NCI-H146 treated with DMSO at 0.1 percent for 48 hours (cell line): Measurements from ENCODE around the gene THSD7B.
"Not testable (repeated sequence)": the region's sequence is repeated elsewhere in the genome, so short reads cannot be mapped to it uniquely, and the experiment has no call there.

ENCODE experiments used
- DNase-seq: peaks from one replicate; lab custom pipeline; 2025; ENCODE audit not compliant: unreplicated experiment; lab: John Stamatoyannopoulos, UW

Gene THSD7B

DNA sequence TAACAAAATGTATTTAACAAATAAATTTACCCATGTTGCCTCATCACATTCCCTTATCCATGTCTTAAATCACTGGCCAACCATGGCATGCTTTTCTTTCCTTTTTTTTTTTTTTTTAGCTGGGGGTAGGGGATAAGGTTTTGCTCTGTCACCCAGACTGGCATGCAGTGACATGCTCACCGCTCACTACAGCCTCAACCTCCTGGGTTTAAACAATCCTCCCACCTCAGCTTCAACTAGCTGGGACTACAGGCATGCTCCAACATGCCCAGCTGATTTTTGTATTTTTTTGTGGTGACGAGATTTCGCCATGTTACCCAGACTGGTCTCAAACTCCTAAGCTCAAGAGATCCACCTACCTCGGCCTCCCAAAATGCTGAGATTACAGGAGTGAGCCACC lies 266.4 kb downstream of the THSD7B start:
- no peak for DNase-seq

DNA sequence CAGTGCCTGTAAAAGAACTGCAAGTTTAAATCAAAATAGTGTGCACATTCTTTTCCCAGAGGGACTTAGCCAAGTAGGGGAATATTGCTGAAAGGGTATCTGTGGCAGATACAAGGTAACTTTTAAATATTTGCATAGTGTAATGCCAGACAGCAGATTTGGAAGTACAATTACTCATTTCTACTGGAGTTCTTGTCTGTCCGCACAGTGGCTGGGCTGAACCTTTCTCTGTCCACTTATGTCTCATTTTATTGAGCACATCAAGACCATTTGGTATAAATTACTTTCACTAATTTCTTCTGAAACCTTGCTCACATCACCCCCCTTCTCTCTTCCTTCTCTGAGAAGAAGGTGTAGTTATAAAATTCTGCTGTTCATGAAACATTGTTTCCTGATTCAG lies 271.3 kb downstream of the THSD7B start:
- no peak for DNase-seq

DNA sequence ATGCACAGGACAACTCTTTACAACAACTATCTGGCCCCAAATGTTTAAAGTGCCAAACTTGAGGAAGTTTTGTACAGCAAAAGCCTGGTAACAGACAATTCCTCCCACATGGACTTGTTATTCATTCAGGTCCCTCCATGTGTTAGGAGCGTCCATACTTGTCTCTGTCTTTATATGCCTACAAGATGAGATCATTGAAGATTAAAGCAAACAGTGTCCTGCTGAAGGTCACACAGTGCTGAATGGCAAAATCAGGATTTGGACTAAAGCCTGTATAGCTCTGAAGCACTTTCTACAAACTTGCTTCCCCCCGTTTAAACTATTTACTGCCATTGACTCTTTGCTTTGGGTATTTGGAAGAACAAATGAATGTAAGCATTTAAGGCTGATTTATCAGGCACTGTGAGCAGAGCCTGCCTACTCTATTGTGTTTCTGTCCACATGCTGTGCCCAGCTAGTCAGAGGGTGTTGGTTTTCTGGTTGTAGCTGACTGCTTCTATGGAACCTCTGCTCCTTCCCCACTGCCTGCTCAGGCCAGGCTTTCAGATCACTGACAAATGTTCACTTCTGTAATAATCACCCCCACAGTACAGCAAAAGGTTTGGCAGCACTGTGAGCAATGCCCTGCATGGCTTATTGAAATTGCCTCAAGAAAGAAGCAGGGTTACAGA lies 274.3 kb downstream of the THSD7B start:
- DNase-seq: no peak

DNA sequence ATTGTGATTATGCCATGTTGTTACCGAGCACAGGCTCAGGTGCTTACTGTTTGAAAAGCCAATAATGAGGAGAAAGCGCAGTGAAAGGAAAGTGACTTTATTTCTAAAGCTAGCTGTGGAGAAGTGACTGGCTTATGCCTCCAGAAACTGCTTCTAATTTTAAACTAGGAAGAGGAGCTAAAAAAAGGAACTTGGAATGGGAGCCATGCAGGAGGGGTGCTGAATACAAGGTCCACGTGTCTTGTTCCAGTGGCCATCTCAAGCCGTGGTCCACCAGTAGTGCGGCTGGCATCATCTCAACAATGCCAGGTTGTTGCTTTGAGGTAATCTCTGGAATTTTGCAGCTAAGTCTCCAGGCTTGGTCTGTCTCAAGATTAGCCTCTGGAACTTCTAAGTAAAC lies 282.0 kb downstream of the THSD7B start:
- no peak for DNase-seq

DNA sequence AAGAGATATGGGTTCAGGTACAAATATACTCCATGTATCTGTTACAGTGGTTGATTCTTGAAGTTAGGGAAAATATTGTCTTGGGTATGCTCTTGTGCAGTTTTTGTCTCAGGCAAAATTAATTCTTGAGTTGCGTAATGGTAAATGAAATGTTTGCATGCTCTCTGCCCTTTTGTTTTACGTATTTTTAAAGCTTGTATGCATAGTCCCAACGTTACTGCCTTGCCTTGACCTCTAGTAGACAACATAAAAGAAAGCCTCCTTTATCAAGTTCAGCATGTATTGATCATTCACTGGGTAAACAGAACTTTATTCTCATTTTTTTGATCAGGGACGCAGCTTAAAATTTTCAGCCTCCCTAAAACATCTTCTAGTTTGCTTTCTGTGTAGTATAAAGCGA lies 283.1 kb downstream of the THSD7B start:
- no peak for DNase-seq

DNA sequence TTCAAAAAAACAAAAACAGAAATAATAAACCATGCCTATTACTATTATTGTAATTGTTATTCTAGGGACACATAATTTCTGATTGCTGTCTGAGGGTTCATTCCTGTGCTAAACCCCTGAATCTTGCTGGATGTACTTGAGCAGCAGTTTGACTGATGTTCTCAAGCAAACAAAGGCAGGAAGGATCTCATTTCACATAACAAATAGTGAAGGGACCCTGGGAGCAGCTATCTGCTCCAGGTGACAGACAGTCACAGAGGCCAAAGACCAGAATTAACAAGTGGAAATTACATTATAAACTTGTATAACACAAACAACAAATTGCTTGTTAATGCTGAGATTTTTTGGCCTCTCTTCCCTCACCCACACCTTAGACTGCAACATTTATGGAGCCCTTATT lies 284.2 kb downstream of the THSD7B start:
- DNase-seq: no peak

DNA sequence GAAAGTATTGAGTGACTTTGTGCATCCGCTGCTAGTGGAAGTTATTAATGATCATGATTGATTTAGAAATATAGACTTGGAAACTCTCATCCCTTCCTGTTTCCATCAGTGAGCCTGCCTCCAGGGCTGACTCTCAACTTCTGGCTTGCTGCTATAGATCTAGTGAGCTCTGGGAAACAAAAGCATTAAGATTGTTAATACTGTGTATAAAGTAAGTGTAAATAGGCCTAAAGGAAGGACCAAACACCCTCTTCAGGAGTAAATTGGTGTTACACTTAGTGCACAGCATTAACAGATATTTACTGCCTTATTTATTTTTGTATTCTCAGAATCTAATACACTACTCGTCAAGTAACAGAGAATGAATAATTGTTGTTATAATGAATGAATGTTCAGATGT lies 285.6 kb downstream of the THSD7B start:
- DNase-seq: no peak

DNA sequence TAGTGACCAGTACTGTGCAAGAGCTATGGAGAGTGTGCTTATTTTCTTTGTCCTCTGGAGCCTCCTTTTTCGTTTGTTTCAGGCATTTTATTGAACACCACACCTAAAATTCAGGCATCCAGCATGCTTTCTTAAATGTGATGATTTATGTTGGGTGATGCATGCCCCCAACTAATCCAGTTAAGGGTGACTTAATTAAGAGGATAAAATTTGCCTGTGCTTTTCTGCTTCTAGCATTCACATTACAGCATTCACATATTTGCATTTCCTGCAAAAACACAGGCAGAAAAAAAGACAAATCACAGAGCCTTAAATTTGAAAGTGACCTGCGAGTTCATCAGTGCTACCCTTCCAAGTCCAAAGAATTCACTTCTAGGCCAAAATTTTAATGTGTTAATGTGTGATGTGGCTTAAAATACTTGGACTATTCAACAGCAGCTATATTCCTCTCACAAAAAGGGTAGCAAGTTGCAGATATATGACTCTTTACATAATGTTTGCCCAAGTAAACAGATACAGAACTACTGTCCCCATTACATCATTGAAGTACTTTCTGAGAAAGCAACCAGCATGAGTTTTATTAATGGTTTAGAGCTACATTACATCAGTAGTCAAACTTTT lies 286.5 kb downstream of the THSD7B start:
- no peak for DNase-seq

DNA sequence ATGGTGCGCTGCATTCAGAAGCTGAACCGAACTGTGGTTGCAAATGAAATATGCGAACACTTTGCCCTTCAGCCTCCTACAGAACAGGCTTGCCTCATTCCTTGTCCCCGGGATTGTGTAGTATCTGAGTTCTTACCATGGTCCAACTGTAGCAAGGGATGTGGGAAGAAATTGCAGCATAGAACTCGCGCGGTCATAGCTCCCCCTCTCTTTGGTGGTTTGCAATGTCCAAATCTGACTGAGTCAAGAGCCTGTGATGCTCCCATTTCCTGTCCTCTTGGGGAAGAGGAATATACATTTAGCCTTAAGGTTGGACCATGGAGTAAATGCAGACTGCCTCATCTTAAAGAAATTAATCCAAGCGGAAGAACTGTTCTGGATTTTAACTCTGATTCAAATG lies 291.4 kb downstream of the THSD7B start:
- DNase-seq: no peak

DNA sequence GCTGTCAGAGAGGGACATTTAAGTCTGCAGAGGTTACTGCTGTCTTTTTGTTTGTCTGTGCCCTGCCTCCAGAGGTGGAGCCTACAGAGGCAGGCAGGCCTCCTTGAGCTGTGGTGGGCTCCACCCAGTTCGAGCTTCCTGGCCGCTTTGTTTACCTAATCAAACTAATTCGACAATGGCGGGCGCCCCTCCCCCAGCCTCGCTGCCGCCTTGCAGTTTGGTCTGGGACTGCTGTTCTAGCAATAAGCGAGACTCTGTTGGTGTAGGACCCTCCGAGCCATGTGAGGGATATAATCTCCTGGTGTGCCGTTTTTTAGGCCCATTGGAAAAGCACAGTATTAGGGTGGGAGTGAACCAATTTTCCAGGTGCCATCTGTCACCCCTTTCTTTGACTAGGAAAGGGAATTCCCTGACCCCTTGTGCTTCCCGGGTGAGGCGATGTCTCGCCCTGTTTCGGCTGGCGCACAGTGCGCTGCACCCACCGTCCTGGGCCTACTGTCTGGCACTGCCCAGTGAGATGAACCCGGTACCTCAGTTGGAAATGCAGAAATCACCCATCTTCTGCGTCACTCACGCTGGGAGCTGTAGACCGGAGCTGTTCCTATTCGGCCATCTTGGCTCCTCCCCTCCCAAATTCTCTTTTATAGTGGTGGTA lies 310.9 kb downstream of the THSD7B start:
- DNase-seq: not testable (repeated sequence)

DNA sequence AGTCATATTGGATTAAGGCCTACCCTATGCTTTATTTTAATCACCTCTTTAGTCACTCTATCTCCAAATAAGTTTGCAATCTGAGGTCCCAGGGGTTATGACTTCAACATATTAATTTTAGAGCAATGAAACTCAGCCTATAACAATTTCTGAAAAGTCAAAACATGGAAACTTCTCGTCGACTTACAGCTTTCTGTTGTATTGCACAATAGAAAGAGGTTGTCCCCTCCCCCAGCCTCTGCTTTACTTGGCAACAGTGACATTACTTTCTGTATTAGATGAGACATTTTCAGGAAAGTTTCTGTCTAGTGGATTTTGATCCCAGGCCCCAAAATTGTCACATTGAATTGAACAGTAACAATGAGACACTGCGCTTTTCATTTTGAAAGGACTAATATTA lies 326.4 kb downstream of the THSD7B start:
- no peak for DNase-seq

DNA sequence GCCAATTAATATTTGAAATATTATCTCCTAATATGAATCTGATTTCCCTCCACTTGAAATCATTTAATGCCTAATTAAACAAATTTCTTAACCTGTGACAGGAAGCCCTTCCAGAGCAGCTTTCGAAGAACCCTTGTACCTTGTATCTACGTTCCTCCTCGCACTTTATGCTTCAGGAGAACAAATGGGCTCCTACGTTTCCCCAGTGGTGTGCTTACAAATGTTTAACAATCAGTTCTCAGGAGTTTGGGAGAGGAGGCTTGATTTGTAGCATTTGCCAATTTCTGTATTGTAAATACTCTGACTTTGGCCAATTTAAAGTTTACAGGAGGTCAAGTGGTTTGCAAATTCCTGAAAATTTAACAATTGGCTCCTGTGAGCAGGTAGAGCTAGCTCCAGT lies 327.8 kb downstream of the THSD7B start:
- no peak for DNase-seq

DNA sequence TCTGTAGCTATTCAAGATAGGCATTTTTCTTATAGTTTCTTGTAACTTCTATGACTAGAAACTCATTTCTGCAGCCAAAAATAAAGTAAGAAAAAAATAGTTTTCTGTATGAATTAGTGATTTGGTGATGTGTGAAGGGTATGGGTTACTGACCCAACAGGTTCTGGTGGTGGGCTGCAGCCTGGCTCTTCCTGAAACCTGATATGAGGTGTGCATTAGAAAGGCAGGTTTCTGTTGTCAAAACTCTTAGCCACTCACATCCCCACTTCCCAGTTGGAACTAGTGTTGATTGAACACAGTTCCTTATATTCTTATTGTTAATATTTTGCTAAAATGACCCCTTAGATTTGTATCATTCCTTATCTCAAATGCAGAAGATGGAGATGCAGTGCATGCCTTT lies 330.8 kb downstream of the THSD7B start:
- no peak for DNase-seq

DNA sequence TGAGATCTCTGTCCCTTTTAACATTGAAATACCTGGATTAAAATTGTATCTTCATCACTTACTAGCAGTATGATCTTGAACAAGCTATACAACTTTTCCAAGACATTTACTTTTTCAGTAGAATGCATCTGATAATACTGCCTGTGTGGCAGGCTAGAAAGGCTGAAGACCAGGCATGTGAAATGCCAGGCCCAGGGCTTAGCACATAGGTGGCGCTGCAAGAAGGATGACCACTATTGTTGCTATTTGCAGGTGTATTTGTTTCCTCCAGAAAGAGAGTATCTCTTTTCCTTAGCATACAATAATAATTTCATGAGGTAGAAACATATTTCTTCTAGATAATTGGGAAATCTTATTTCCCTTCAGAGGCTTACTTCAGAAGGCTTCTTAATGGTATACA lies 331.3 kb downstream of the THSD7B start:
- DNase-seq: no peak

DNA sequence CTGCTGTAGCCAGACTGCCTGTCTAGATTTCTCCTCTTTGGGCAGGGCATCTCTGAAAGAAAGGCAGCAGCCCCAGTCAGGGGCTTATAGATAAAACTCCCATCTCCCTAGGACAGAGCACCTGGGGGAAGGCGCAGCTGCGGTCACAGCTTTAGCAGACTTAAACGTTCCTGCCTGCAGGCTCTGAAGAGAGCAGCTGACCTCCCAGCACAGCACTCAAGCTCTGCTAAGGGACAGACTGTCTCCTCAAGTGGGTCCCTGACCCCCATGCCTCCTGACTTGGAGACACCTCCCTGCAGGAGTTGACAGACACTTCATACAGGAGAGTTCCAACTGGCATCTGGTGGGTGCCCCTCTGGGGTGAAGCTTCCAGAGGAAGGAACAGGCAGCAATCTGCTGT lies 336.5 kb downstream of the THSD7B start:
- DNase-seq: not testable (repeated sequence)

DNA sequence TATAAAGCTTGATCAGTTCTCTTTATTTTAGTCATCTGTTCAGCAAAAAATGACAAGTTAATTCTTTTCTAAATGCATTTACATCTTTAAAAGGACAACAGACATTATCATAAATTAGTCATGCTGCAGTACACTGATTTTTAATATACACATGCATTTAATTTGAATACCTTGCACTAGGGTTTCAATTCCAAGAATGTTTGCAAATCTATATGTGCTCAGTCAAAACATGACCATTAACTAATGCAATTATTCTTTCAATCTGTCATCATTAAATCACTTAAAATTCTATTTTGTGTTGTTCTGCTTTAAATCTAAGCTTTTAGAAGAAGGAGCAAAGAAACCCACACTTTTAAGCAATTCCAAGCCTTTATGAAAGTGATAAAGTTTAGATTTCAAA lies 342.6 kb downstream of the THSD7B start:
- DNase-seq: no peak

DNA sequence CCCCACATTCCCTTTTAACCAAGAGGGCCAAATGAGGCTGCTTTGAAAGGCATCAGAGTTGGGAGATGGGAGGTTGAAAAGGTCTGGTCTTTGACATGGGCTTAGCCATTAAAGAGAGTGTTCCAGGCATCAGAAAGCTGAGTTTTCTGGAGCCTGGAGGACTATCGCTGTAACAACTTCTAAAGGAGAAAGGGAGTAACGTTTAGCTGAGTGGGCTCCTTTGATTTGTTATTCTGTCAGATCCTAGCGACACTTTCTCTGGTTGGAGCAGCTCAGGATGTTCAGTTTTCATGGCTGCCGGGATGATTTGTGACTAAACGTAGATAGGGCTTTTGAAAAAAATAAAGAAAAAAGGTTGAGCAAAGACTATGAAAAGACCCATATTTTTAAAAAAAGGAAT lies 346.6 kb downstream of the THSD7B start:
- DNase-seq: no peak

DNA sequence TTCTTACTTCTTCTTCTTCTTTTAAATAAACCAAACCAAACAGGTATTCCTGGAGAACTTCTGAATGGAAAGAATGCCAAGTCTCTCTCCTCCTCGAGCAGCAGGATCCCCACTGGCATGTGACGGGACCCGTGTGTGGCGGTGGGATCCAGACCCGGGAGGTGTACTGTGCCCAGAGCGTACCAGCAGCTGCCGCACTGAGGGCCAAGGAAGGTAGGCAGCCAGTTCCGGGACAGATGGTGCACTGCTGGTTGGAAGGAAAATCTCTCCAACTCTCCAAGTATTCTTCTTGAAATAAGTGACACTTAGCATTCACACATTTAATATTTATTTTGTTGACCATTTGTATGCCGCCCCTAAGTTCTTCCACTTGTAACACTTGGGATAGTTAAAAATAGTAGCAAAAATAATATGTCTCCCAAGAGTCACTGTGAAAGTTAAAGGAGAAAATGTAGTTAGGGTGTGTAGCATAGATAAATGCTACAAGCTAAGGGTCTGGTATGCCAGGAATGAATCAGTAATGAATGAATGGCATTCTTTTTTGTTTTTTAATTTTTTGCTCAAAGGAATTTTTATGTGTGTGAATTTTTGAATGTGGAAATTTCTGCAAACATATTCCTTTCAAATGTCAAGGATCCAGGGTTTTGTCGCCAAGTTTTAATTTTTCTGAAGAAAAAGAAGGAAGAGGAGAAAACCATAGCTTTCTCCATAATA lies 349.9 kb downstream of the THSD7B start:
- no peak for DNase-seq

DNA sequence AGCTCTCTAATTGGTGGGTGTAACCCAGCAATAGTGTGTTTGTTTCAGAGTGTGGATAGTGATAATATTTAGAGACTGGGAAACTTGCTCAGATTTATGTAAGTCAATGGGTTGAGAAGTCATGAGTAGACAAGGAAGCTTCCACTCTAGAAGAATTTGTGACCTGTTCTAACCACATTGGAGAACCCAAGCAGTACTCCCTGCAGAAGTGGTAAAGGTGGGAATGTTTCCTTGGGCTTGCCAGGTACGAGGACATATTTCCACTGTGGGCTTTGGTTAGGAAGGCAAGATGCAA lies 350.4 kb downstream of the THSD7B start:
- DNase-seq: no peak

DNA sequence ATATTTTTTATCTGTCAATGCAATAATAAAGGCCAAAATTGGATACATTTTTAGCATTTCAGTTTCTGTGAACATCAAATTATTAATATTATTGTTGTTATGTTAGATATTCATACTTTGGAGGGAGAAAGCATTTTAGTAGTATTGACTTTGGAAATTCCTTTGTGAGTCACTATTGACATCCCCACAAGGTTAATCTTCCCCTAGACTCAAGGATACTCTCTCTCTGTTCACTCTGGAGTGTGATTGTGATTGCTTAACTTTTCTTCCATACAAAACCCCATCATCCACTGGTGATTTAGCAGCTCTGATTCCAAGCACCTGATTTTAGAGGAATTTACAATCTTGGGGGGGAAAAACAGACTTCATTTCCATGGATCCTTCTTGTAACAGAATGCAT lies 352.0 kb downstream of the THSD7B start:
- no peak for DNase-seq

DNA sequence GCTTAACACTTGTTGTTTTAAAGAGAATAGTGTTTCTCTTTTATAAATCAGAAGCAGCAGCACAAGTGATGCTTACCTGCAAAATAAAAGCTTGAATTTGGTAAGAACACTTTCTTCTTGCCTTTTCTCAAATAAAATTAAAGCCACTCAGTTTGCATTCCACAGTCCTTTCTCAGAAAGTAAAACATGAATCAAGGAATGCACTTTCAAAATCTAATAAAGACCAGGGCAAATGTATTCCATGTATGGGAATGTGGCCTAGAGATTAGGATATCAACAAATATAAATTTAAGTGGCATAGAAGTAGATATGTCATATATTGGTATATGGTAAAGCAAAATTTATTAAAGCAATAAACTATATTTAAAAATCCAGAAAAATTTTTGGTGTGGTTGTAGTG lies 352.8 kb downstream of the THSD7B start:
- no peak for DNase-seq

DNA sequence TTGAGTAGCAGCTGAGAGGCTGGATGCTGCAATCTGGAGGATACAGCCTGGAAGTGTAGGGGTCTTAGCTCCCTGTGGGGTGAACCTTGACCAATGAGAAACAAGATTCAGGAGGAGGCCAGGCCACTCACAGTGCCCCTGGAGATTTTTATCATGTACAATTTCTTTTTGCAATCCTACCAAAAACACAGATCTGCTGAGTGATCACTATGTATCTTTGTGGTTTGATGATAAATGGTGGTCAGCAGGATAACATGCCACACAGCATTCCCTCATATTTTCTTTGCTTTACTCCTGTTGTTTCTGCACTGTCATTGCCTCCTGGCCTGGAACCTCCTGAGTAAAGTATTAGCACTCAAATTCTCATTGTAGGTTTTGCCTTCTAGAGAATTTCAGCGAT lies 357.9 kb downstream of the THSD7B start:
- DNase-seq: no peak
